Neural crest cell (in vitro differentiated cells): ENCODE data around the gene PHAF1. TPM values are rescaled to one million over a fixed set of nuclear protein-coding genes. Genes with fewer than 3 reads are reported as not detected.

ENCODE experiments used
- DNase-seq: peaks from one replicate; pipeline ENCODE4 v3.0.0; 2021; ENCODE audit warnings: low read depth, mixed read lengths, low spot score
- H3K27ac Mint-ChIP-seq: one replicate; pipeline ENCODE4 v1.8.0; 2021; ENCODE audit warnings: mild to moderate bottlenecking, mixed read lengths; ENCODE audit not compliant: unreplicated experiment
- H3K27me3 Mint-ChIP-seq: 2 replicates; pipeline ENCODE4 v1.8.0; 2021; ENCODE audit warnings: low read depth, mild to moderate bottlenecking, mixed read lengths
- H3K36me3 Mint-ChIP-seq: 2 replicates; pipeline ENCODE4 v1.8.0; 2021; ENCODE audit warnings: low read depth, mild to moderate bottlenecking, mixed read lengths
- H3K4me1 Mint-ChIP-seq: 2 replicates; pipeline ENCODE4 v1.8.0; 2021; ENCODE audit warnings: mixed read lengths
- H3K4me3 Mint-ChIP-seq: one replicate; pipeline ENCODE4 v1.8.0; 2021; ENCODE audit warnings: mild to moderate bottlenecking, mixed read lengths
- H3K9me3 Mint-ChIP-seq: 2 replicates; pipeline ENCODE4 v1.8.0; 2021; ENCODE audit warnings: mixed read lengths
- CTCF ChIP-seq: fragments of 200-600 bp; sonication (generic); conservative IDR thresholded peaks from 2 replicates; pipeline ENCODE4 v1.5.0; 2021; ENCODE audit warnings: antibody characterized with exemption, mild to moderate bottlenecking
- total RNA-seq: library from RNA; stranded (reverse); gene quantifications from 2 replicates; pipeline ENCODE4 v1.2.1, GENCODE V29; 2021

PHAF1 gene
- total RNA-seq, 1 donor from 2014 or later = 24.9 TPM

DNA sequence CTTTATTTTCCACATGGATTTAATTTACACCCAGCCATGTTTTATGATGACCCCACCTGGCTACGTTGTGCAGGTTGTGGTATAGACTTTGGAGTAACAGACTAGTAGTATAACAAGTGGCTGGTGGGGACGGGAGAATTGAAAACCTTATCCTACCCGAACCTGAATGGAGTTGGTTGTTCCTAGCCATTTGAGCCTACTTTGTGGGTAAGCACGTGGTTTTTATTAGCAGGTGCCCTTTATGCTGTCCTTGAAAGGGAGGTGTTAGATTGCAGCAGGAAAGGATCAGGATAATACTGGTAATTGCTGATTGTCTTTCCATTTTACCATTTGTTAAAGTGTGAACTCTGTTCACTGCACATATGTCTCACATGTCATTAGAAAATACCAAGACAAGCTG lies 31.9 kb upstream of the PHAF1 start:
- TF ChIP-seq CTCF = no peak
- no peak for DNase-seq
- Mint-ChIP-seq H3K4me1 (no peaks in the 10 kb centered on the region), H3K4me3 (no peak overlapping the region), H3K27ac (no peak overlapping the region), H3K9me3 (no peaks in the 10 kb centered on the region), H3K27me3 (no peaks in the 10 kb centered on the region), H3K36me3 (no peaks in the 10 kb centered on the region)

GRCh38 chr16:67082100-67082499 lies 27.6 kb upstream of the PHAF1 start:
- no peaks in the 10 kb centered on the region for H3K9me3 Mint-ChIP-seq
- no peak overlapping the region for H3K27ac Mint-ChIP-seq
- no peak overlapping the region for H3K4me3 Mint-ChIP-seq
- H3K27me3 Mint-ChIP-seq = no peaks in the 10 kb centered on the region
- no peaks in the 10 kb centered on the region for H3K4me1 Mint-ChIP-seq
- TF ChIP-seq CTCF = no peak
- H3K36me3 Mint-ChIP-seq = no peaks in the 10 kb centered on the region
- no peak for DNase-seq

DNA sequence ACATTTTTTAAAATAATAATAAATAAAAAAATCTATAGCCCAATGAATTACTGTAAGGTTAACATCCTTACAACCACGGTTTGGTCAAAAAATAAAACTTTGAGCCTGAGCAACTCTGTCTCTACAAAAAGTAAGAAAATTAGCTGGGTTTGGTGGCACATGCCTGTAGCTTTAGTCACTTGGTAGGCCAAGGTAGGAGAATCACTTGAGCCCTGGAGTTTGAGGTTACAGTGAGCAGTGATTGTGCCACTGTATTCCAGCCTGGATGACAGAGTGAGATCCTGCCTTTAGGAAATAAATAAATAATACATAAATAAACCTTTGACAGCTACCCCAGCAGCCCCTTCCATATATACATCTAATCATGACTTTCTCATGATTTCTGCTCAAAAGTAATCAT lies 26.9 kb upstream of the PHAF1 start:
- TF ChIP-seq CTCF = no peak
- no peak overlapping the region for H3K27ac Mint-ChIP-seq
- no peak overlapping the region for H3K4me3 Mint-ChIP-seq
- no peaks in the 10 kb centered on the region for H3K36me3 Mint-ChIP-seq
- DNase-seq = no peak
- H3K4me1 Mint-ChIP-seq = no peaks in the 10 kb centered on the region
- no peaks in the 10 kb centered on the region for H3K27me3 Mint-ChIP-seq
- H3K9me3 Mint-ChIP-seq = no peaks in the 10 kb centered on the region

GRCh38 chr16:67084345-67085028 lies 25.3 kb upstream of the PHAF1 start:
- no peaks in the 10 kb centered on the region for H3K4me1 Mint-ChIP-seq
- H3K9me3 Mint-ChIP-seq = no peaks in the 10 kb centered on the region
- DNase-seq = no peak
- no peaks in the 10 kb centered on the region for H3K27me3 Mint-ChIP-seq
- no peak overlapping the region for H3K27ac Mint-ChIP-seq
- H3K36me3 Mint-ChIP-seq = no peaks in the 10 kb centered on the region
- no peak overlapping the region for H3K4me3 Mint-ChIP-seq
- no peak for TF ChIP-seq CTCF

GRCh38 chr16:67086822-67087221 lies 22.9 kb upstream of the PHAF1 start:
- H3K27ac Mint-ChIP-seq = no peak overlapping the region
- DNase-seq = no peak
- H3K9me3 Mint-ChIP-seq = no peaks in the 10 kb centered on the region
- no peaks in the 10 kb centered on the region for H3K36me3 Mint-ChIP-seq
- H3K4me3 Mint-ChIP-seq = no peak overlapping the region
- TF ChIP-seq CTCF = no peak
- H3K4me1 Mint-ChIP-seq = no peaks in the 10 kb centered on the region
- no peaks in the 10 kb centered on the region for H3K27me3 Mint-ChIP-seq
